Raji (cell line): ENCODE results near the gene TNNC2.

ENCODE experiments used
- POLR2A ChIP-seq: IDR thresholded peaks from 2 replicates; pipeline ENCODE4 v1.6.1; 2011; ENCODE audit warnings: low read depth, low read length, control low read depth; ENCODE audit not compliant: insufficient read depth

The TNNC2 gene

DNA sequence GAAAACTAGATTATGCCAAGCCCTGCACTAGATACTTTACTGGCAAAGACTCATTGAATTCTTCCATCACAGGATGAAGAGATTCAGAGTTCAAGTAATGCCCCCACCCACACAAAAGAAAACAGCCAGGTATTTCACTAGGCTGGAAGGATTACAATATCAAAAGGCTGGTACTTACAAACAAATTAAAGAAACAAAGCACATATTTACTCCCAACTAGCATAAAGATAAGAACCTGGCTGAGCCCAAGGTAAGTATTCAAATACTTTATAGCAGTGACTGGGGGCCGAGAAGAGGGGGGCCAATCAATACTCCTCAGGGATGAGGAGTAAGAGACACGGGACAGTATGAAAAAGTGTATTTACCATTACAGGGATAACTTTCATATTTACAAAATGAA, 26.4 kb upstream of the TNNC2 start:
- TF ChIP-seq POLR2A = no peak

DNA sequence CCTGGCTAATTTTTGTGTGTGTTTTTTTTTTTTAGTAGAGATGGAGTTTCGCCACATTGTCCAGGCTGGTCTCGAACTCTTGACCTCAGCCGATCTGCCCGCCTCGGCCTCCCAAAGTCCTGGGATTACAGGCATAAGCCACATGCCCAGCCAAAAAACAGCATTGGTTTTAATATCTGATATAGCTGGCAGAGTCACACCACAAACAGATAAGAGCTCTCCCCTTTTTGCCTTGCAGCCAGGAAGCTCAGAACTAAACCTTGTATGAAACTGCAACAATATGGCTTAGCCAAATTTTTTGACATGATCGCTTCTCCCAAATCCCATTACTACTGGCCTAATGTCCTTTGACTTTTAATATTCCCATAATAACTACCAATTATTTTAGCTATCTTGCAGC, 25.2 kb upstream of the TNNC2 start:
- TF ChIP-seq POLR2A = no peak

DNA sequence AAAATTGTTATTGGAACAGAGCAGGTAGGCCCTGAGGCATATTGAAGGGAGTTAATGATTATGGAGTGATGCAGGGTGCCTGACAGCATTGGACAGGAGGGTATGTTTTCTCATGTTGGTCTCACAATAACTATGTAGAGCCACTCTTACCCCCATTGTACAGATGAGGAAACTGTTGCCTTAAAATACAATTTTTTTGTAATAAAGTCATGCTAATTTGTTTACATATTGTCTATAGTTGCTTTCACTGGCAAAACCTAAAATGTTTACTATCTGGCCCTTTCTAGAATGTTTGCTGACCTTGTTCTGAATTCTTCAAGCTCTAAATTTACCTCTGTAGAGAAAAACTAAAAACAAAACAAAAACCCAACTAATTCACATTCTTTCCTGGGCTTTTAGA, 24.4 kb upstream of the TNNC2 start:
- no peak for TF ChIP-seq POLR2A

DNA sequence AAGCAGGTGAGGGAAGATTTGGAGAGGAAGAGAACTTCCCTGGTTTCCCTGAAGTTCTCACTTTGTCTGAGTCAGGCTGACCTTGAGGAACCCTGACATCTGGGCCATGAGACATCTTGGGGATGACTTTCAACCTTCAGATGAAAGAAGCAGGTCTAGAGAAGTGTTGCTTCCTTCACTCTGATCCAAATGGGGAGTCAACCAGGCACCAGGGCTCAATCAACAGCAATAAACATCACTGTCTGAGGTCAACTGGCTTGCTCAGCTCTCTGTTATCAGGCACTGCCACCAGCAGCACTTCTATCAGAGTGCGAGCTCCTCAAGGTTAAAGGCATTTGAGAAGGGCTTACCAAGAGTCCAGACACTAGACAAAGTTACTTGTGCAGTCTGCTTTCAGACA, 23.8 kb upstream of the TNNC2 start:
- no peak for TF ChIP-seq POLR2A

DNA sequence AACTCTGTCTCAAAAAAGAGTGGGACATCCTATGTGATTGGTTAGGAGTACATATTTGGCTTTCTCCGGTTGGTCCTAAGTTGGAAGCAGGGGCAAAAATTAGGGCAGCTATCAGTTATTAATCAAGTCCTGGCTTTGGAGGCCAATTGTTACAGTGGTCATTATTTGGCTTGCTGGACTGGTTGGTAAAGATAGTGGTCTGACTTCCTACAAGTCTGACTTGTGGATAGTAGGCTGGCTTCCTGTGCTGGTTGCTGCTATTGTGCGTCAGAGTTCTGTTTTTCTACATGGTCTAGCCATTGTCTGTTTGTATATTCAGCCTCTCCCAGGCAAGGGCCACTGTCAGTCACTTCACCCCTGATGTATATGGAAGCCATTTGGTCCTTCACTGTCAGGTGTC, 23.1 kb upstream of the TNNC2 start:
- TF ChIP-seq POLR2A = no peak

DNA sequence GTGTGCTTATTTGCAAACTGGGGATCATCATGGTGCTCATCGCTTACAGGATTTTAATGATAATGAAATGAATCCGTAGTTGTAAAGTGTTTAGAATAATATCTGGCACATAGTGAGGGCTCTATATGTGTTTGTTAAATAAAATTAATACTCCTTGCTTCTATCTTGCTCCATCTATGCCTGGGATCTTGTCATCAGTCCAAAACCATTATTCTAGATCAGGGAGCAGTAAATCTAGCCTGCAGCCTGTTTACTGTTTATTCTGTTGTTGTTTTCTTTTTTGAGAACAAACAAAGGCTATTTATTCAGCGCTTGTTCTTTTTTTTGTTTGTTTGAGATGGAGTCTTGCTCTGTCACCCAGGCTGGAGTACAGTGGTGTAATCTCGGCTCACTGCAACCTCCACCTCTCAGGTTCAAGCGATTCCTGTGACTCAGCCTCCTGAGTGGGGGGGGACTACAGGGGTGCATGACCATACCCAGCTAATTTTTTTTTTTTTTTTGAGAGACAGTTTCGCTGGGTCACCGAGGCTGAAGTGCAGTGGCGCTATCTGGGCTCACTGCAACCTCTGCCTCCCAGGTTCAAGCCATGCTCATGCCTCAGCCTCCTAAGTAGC, 22.0 kb upstream of the TNNC2 start:
- no peak for TF ChIP-seq POLR2A

DNA sequence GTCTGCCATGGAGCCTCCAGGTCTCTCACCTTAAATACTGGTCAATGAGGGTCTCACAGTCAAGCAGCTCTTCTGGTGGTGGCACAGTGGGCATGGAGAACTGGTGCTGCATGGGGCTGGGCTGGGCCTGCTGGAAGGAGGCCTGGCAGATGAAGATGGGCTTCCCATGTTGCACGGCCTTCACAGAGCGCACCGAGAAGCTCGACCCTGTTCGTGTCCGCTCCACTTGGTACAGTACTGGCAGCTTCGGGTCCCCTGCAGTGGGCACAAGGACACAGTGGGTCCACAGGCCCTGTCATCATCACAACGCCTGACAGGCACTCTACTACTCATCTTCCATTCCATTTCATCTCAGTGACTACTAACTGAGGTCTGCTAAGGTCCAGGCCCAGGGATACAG, 21.3 kb upstream of the TNNC2 start:
- TF ChIP-seq POLR2A = no peak

DNA sequence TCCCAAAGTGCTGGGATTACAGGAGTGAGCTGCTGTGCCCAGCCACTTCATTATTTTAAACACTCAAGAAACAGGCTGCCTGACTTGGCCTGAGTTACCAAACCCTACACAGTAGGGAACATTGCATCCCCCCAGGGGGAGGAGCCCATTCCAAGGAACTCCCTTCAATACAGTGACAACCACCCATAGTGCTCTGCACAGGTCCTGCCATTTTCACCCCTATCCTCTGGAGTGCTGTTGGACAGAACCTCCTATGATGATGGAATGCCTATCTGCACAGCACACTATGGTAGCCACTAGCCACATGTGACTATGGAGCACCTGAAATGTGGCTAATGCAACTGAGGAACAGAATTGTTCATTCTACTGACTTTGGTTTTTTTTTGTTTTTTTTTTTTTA, 18.3 kb upstream of the TNNC2 start:
- TF ChIP-seq POLR2A = no peak

DNA sequence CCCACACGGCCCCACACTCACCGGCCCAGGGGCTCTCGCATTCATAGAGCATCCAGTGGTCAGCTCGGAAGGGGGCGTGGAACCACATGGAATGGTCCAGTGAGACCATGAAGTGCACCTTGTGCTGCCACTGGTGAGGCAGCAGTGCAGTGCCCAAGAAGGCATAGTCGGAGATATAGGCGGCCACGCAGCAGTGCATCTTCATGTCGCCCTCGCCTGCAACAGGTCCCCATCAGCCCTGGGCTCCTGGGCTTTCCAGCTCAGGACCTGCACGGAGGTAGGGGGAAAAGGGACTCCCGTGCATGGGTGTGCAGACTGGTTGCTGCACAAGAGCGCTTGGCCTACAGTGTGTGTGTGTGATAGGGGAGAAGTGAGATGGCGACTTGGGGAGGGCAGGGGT, 16.4 kb upstream of the TNNC2 start:
- no peak for TF ChIP-seq POLR2A

DNA sequence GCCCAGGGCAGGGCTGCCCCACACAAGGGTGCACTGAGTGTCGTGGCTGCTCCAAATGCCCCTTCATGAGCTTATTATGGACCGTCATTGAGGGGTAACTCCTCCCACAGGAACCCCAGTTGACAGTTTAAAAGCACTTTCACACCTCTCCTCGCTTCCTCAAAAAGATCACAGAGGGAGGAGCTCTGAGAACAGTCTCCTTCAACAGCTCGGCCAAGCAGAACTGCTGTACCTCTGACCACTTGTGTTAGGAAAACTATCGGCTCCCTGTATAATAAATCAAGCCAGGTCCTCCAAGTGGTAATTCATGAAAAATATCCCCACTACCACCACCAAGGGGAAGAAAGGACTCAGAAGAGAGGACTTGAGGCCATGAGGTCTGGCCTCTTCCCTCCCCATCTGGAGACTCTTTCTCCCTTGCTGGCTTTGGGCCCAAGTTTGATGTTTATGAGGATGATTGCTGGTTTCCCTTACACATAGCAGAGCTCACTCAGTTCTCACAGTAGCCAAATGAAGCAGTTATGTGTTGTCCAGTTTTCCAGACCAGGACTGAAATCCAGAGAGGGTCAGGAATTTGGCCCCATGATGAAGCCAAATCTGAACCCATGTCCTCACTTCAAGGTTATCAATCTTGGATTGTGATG, 15.2 kb upstream of the TNNC2 start:
- TF ChIP-seq POLR2A = no peak

DNA sequence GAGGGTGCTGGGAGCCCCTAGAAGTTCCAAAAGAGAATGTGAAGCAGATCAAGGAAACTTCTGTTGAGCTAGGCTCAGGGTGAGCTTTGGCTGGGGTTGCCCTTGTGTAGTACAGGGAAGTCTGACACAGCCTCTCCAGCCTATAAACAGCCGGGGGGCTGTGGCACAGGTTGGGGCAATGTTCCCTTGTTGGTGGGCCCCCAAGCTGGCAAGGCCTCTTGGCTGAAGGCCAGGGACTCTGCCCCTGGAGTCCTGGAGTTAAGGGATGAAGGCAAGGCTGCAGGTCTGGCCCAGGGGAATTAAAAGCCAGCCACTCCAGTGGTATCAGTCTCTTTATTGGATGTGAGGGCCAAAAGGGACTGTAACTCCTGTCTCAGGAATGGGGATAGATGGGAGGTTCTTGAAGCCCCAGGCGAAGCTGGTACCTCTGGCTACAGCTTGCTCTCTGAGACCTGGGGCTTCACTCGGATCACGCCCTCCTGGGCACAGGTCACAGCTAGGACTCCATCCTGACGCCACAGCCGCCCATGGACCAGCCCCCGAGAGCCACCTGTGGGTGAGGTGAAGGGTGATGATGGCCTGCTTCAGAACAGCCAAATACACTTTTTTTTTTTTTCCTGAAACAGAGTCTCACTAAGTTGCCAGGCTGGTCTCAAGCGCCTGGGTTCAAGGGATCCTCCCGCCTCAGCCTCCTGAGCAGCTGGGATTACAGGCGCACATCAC, 14.5 kb upstream of the TNNC2 start:
- TF ChIP-seq POLR2A = no peak

DNA sequence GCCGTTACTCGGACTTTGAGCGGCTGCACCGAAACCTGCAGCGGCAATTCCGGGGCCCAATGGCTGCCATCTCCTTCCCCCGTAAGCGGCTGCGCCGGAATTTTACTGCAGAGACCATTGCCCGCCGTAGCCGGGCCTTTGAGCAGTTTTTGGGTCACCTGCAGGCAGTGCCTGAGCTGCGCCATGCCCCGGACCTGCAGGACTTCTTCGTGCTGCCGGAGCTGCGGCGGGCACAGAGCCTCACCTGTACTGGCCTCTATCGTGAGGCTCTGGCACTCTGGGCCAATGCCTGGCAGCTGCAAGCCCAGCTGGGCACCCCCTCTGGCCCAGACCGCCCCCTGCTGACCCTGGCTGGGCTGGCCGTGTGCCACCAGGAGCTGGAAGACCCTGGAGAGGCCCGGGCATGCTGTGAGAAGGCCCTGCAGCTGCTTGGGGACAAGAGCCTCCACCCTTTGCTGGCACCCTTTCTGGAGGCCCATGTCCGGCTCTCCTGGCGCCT, 13.6 kb upstream of the TNNC2 start:
- no peak for TF ChIP-seq POLR2A

DNA sequence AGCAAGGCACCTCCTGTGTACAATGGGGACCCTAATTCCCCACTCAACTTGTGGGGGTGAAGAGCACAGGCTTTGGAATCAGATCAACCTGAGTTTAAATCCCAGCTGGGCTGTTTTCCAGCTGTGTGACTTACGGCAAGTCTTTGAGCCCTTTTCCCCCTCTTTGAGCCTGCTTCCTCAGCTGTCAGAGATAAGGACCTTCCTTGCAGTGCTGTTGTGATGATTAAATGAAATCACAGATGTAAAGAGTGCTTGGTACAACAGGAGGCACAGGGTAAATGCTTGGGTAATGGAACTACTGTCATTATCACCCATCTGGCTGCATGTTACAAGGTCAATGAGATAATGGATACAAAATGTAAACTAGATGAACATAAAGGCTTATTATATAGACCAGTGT, 9.7 kb upstream of the TNNC2 start:
- no peak for TF ChIP-seq POLR2A

DNA sequence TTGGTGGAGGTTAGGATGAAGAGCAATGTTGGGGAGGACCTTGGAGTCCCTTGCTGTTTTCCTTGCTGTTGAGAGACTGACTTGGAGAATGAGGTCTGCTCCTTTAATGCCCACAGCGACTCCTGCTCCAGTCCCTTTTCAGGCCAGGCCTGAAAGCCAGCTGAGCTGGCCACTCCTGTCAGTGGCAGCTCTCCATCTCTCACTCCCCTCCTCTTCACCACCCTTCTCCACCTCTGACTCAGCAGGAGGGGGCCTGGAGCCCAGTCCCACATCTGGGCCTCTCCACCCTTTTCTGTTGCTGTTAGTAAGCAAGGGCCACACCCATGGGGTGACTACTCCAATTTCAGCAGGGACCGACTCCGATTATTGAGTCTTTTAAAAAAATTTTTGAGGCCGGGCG, 8.7 kb upstream of the TNNC2 start:
- TF ChIP-seq POLR2A = no peak

DNA sequence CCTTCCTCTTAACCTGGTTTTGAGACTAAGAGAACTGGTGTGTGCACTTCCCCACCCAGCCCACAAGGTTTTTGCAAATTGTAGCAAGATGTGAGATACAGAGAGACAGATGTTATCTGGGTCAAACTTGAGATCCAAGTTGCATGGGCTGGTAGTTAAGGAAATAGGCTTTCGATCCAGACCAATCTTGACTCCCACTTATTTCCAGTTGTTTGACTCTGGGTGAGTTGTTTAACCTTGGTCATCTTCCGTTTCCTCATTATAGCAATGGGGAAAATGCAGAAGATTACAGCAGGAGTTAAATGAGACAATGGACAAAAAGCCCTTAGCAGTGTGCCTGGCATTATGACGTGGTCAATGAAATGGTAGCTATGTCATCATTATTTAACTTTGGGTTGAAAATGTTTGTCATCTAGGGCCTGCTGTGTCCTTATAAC, 8.2 kb upstream of the TNNC2 start:
- TF ChIP-seq POLR2A = no peak

DNA sequence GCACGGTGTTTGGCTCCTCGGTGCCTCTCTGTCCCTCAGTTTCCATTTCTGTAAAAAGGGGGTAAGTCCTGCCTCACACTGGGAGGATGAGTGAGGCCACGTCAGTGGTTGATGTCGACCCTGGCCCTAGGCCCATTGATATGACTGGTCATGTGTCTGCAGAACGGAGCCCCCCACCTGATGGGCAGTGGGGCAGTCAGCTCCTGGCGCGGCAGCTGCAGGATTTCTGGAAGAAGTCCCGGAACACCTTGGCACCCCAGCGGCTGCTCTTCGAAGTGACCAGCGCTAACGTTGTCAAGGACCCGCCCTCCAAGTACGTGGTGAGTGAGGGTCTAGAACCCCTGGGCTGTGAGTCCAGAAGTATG, 7.7 kb upstream of the TNNC2 start:
- TF ChIP-seq POLR2A = no peak
